ENCODE results near the gene ZBTB7B.

The ZBTB7B gene

DNA sequence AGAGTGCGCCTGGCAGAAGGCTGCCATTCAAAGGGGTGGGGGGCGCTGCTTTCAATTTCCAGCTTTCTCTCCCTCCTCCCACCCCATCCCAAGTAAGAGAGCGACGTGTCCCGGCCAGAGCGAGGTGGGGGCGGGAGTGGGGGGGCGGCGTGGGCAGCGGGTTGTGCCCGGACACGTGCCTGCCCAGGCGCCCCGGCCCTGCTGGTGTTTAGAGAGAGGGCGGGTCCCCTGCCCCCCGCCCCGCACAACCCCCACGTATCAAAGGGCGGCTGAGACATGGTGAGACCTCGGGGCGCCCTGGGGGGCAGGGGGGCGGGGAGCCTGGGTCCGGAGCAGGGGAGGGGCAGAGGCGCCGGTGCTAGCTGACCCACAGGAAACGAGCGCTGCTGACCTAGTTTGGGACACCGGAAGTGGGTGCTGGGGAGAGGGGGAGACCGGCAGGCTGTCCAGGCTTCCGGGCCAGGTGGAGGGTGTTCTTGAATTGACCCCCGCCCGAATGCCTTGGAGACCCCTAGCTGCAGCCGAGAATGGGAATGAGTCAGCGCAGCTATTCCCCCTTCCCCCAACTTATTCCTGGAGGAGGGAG is 1.3 kb downstream of the ZBTB7B start:
- no peak for DNase-seq (ENCODE audit: low read depth, low spot score)

- DNase-seq (ENCODE audit: low read depth, low spot score): no peak
Observed at GRCh38 chr1:155004352-155005075, 1.9 kb downstream of the ZBTB7B start.

DNA sequence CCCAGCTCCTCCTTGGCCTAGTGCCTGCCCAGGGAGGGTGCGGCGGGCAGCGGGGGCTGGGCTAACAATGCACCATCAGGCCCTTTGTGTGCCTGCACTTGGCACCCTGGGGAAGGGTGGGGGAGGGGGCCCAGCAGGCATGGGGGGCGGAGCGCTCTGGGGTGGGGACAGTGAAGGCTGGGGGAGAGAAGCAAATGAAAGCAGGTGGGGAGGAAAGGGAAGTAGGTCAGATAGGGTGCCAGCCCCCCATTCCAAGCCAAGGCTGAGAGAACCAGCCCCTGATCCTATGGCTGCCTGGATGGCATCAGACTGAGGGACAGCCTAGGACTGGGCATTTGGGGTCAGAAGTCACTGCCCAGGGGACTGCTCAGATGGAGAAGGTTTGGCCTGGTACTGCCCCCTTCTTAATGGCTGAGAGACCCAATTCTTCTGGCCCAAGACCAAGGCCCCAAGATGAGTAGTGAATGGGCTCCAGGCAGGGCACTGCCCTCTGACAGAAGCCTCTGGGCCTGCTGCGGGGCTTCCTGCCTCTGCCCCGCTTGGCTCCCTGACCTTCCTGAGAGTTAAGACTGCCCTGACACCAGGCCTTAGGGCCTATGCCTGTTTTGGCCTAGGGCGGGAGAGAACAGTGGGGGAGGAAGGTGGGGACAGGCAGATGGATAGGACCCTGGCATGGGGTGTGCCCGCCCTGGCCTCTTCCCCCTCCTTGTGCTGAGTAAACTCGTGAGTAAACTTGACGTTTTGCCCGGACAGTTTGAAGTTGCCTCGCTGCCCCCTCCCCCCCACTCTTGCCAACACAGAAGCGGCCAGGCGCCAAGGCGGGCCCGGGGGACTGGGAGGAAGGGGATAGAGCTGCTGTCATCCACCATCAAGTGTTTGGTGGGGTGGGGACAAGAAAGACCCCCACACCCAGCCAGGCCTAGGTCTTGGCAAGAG is 2.7 kb downstream of the ZBTB7B start:
- no peak for DNase-seq (ENCODE audit: low read depth, low spot score)

DNA sequence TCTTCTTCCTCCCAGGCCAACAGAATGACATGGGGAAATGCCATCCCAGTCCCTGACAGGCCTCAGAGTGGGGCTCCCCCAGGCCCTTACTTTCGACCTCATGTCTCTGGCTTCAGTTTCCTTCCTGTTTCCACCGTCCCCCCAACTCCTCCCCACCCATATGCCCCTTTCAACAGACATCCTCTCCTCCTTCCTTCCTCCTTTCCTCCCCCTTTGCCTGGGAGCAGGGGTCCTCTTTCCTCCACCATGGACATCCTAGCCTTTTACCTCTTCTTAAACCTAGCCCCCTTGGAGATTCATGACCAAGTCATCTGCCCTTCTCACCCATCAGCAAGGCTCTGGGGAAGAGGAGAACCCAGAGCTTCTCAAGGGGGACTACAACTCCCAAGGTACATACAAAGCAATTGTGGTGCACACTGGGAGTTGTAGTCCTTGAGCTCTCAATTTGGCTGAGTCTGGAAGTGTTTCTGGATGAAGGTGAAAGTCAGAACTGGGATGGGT is 4.0 kb downstream of the ZBTB7B start:
- no peak for DNase-seq (ENCODE audit: low read depth, low spot score)

GRCh38 chr1:155007251-155007828 is 4.7 kb downstream of the ZBTB7B start:
- DNase-seq (ENCODE audit: low read depth, low spot score): no peak

GRCh38 chr1:155008015-155008941 is 5.7 kb downstream of the ZBTB7B start:
- DNase-seq (ENCODE audit: low read depth, low spot score): no peak

- no peak for DNase-seq (ENCODE audit: low read depth, low spot score)
Observed at GRCh38 chr1:155009221-155009711, 6.7 kb downstream of the ZBTB7B start.

GRCh38 chr1:155009742-155010141 is 7.1 kb downstream of the ZBTB7B start:
- DNase-seq (ENCODE audit: low read depth, low spot score): no peak

DNA sequence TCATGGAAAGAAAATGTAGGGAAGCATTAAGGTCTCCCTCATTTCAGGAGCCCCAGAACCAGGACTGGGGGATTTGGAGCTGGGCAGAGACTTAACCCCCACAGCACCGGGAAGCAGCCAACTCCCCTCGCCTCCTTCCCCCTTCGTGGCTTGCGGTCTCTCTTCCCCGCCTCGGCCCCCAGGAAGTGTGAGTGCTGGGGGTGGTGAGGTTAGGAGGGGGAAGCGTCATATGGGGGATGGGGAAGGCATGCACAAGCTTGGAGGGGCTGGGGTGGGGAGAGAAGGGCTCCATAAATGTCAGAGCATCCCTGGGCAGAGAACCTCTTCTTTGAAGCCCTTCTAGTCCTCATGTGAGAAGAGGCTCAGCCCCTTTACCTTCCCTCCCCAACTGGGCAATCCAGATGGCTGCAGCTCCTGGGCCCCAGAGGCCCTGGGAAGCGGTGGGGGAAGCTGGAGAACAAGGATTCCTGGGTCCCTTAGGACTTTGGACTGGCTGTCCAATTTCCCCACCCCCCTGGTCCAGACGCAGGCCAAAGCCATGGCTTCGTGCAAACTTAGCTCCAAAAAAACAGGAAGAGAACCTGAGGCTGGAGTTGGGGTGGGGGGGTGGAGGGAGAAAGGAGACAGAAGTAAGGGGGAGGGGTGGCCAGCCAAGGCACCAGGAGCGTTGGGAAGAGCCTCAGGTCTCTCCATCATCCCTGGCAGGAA is 7.8 kb downstream of the ZBTB7B start:
- DNase-seq (ENCODE audit: low read depth, low spot score): no peak

DNA sequence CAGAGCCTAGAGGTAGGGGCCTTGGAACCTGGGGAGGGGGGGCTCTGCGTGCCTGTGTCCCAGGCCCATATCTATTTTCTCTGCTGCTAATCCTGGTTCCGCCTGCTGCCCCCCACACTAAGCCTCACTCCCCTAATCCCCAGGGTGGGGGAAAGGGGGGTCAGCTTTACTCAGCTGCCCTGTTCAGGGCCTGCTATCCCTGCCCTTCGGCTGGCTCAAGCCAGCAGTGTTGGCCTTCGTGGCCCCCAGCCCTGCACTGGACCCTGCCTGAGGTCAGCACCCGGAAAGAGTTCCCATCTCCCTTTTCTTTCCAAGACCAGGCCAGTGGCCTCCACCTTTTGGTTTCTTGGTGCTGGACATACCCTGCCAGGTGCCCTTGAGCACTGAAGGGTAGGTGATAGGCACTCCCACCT is 8.4 kb downstream of the ZBTB7B start:
- DNase-seq (ENCODE audit: low read depth, low spot score): no peak

DNA sequence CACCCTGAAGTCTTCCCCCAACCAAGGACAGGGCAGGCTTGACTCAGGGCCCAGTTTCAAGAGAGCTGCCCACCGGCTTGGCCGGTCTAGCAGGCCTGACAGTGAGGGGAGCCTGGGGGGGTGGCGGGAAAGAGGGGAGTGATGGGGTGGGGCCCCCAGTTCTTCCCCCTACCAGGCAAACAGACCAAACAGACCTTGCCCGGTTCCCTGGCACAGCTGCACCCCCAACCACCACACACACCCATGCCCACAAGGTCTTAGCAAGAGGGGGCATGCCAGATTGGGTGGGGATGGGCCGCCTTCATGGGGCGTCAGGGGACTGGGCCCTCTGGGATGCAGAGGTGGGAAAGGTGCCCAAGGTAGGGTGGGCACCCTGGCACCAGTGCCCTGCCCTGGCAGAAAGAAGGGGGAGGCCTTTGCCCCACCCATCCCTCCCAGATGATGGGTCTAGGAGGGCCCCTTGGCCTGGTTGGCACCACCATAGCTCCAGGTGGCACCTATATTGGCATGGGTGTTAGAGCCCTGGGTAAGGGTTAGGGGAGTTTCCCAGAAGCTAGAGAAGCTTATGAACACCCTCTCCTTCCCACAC is 8.9 kb downstream of the ZBTB7B start:
- no peak for DNase-seq (ENCODE audit: low read depth, low spot score)

GRCh38 chr1:155012026-155012546 is 9.5 kb downstream of the ZBTB7B start:
- DNase-seq (ENCODE audit: low read depth, low spot score): no peak

DNA sequence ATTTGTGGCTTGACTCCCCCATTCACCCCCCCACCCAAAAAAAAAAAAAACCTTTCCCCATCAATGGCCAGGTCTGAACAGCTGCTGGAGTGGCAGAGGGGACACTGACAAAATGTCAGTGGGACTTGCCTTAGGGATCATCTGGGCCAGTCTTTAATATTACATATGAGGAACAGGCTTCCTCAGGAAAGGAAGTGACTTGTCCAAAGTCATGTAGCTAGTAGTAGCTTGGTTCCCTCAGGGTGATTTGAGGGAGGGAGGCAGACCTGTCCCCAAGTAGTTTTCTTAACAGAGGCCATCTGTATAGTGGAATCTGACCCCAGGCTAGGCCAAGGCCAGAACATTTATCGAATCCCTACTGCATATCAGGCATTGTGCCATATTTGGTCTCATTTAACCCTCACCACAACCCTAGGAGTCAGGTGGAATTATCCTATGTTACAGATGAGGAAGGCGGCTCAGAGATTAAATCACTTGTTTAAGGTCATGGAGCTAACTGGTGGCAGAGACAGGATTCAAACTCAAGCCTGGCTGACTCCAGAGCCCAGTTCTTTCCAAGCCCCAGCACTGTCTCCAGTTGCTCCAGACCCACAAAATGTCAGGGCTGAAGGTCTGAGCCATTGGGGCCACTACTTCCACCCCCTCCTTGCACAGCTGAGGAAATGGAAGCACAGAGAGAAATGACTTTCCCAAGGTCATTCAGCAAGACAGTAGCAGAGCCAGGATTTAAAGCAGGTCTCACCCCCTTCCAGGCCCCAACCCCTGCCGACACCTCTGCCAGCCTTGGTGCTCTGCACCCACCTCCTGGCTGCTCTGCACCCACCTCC is 10.4 kb downstream of the ZBTB7B start:
- DNase-seq (ENCODE audit: low read depth, low spot score): no peak

DNA sequence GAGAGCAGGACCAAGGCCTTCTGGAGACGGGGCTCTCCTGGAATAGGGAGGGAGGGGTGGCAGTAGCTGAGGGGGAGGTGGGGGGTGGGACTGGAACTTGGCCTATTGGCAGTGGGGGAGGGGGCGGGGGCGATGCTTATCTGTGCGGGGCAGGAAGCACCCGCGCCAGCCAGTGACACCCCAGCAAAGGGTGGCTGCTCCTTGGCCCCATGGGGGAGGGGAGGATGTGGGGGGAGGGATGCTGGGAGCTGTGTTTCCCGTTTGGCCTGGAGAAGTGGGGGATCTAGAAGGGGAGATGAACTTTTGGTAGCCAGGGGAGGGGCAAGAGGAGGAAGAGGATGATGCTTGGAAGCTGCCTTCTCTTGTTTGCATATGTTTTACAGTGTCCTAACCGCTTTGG is 11.0 kb downstream of the ZBTB7B start:
- DNase-seq (ENCODE audit: low read depth, low spot score): no peak

- no peak for DNase-seq (ENCODE audit: low read depth, low spot score)
Observed at GRCh38 chr1:155014709-155015508, 12.3 kb downstream of the ZBTB7B start.

DNA sequence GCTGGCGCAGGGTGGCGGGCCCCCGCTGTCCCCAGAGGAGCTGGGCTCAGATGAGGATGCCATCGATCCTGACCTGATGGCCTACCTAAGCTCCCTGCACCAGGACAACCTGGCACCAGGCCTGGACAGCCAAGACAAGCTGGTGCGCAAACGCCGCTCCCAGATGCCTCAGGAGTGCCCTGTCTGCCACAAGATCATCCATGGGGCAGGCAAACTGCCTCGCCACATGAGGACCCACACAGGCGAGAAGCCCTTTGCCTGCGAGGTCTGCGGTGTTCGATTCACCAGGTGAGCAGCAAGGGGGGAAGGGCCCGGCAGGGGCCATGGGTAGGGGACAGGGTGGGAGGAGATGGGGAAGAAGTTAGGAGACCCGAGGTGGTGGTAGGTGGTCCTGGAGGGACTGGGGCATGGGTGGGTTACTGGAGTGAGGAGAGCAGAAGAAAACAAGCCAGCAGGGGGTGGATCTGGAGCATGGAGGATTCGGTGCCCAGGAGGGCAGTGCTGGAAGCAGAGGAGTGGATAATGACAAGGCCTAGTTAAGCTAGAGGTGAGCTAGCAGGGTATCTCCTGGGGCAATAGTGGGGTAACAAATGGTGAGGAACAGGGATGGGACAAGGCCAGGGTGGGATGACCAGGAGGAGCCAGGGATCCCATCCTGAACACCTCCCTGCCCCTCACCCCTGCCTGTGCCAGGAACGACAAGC is 13.1 kb downstream of the ZBTB7B start:
- no peak for DNase-seq (ENCODE audit: low read depth, low spot score)

- no peak for DNase-seq (ENCODE audit: low read depth, low spot score)
Observed at GRCh38 chr1:155016231-155016831, 13.7 kb downstream of the ZBTB7B start.
